Endometrium (tissue), 2 donors: ENCODE data around the gene LY6G5B.

Experiments
- FAIRE-seq: peaks from 2 replicates; lab custom pipeline; 2012; peaks lifted over from hg19 to GRCh38; lab: Jason Lieb, UNC
- donor health status: control.
- donor health status: control.

LY6G5B gene, protein sequence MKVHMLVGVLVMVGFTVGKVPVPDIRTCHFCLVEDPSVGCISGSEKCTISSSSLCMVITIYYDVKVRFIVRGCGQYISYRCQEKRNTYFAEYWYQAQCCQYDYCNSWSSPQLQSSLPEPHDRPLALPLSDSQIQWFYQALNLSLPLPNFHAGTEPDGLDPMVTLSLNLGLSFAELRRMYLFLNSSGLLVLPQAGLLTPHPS

DNA sequence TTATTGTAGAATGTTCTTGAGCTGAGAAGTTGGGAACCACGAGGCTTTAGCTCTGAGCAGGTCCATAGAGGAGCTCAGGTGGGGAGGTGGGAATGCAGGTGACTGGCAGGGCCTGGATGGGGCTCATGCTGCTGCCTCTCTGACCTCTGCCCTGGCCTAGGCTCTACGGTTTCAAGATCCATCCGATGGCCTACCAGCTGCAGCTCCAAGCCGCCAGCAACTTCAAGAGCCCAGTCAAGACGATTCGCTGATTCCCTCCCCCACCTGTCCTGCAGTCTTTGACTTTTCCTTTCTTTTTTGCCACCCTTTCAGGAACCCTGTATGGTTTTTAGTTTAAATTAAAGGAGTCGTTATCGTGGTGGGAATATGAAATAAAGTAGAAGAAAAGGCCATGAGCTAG, at the start of gene LY6G5B:
Gene LY6G5B, plus strand, starts transcription at position 301 of the 400 bp plus-strand sequence. CDS start 975 bp downstream, outside the sequence.
- no peak for FAIRE-seq

DNA sequence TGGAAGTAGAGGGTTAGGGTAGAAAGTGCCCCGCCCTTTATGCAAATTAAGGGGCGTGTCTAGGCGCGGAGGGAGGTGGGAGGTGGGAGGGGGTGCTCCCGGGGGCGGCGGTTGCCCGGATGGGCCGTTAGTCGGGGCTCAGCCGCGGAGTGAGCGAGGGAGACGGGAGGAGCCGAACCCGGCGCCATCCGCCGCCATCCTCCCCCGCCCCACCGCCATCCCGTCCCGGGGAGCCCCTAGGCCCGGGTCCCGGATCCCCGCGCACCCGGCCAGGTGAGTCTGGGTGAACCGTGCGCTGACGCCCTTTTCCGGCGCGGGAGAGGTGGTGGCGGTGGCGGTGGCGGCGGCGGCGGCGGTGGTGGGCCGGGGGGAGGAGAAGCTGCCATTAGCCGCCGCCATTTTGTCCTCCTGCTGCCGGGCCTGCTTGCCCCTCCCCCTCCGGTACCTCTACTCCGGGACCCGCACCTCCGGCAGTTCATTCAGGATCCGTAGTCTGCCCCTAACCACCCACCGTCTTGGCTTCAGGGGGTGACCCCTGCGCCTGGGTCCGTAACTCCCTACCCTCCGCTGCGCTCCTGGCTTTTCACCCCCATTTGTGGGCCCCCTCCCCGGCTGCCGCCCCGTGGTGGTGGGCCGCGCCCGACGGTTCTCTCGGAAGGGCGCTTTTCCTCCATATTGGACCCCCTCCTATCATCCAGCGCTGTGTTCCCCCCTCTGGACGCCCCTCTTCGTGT, 49.0 kb upstream of the LY6G5B start, which contains the start of gene PRRC2A:
Gene PRRC2A, plus strand, starts transcription at position 130 of the 734 bp plus-strand sequence. CDS start 2,075 bp downstream, outside the sequence.
- FAIRE-seq = no peak

DNA sequence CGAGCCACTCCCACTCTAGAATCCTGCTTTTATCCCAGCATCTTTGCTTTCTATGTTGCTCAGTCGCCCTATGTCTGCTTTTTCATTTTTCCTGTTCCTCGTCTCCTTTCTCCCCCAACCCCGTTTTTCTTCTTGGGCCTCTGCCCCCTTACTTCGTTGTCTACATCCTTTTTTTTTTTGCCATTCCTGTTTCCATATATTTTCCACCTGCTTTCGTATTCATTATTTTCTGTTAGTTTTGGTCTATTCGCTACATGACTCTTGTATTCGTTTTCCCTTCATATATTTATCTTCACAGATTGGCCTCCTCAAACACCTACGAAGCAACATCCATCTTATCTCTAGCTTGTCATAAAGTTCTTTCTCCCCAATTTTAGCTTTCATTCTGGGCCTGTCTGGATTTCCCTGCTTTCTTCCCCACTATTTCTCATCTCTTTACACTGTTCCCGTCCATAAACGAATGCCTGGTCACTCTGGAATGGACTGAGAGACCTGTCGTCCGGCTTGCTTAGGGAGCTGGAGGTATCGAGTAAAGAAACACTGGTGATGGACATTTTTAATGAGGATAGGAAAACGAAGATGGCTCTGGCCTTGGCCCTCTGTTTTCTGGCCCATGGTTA, 48.3 kb upstream of the LY6G5B start:
- FAIRE-seq = no peak

DNA sequence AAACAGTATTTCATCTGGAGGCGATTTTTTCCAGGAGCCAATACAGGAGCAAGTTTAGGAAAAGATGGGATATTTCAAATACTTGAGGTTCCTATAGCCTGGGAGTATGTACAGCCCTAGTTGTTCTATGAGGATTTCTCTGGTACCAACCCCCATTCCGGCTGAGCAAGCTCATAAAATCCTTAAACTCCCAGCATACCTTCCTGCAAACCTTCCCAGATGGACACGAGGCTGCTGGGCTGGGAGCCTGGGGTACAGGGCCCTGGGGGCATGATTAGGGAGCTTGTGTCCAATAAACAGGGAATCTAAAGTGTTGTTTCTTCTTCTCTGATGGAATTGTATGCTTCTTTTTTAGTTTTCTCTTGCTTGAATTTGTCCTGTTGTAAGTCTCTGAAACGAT, 47.8 kb upstream of the LY6G5B start:
- FAIRE-seq = no peak

DNA sequence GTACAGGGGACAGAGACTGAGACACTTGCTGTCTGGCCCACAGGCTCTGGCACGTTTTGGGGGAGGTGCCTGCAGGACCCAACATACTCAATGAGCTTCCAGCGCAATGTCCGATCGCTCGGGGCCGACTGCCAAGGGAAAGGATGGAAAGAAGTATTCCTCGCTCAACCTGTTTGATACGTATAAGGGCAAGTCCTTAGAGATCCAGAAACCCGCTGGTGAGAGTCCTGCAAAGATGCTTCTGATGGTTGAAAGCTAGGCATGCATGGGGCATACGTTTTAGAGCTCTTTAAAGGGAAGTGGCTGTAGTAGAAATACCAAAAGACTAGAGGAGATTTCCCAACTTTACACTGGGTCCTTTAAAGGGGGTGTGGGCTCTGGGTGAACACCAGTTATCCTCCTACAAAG, 47.1 kb upstream of the LY6G5B start:
- no peak for FAIRE-seq

DNA sequence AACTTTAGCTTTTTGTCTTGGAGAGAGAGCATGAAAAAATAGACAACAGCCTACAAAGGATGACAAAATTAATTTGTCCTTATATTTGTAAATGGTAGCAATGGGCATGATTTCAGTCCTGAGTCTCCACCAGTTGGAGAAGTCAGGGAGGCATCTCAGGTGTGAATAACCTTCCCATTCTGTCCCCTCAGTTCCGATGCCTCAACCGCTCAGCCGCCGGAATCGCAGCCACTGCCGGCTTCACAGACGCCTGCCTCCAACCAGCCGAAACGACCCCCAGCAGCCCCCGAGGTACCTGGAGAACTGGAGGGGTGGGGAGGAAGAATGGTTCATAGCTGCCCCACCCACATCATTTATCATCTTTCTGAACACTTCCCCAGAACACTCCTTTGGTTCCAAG, 45.7 kb upstream of the LY6G5B start:
- FAIRE-seq = no peak

DNA sequence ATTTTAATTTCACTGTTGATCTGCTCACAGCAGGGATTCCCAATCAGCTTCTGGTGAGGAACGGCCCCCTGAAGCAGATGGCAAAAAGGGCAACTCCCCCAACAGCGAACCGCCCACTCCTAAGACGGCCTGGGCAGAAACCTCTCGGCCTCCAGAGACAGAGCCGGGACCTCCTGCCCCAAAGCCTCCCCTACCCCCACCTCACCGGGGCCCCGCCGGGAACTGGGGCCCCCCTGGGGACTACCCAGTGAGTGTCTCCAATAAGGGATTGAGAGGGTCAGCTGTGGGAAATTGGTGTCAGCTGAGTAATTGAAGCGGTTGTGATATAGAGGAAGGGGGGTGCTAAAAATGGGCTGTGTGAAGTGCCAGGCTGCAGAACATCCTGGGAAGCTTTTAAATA, 42.8 kb upstream of the LY6G5B start:
- FAIRE-seq = no peak

DNA sequence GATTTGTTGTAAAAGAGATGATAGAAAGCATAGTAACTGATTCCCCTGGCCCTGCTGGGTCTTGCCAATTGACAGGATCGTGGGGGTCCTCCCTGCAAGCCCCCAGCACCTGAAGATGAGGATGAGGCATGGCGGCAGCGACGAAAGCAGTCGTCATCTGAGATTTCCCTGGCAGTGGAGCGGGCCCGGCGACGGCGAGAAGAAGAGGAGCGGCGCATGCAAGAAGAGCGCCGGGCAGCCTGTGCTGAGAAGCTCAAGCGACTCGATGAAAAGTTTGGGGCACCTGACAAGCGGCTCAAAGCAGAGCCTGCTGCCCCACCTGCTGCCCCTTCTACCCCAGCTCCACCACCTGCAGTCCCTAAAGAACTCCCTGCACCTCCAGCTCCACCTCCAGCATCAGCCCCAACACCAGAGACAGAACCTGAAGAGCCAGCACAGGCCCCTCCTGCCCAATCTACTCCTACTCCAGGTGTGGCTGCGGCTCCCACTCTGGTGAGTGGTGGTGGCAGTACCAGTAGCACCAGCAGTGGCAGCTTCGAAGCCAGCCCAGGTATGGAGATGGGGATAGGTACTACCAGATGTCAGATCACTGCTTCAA, 42.0 kb upstream of the LY6G5B start:
- no peak for FAIRE-seq

DNA sequence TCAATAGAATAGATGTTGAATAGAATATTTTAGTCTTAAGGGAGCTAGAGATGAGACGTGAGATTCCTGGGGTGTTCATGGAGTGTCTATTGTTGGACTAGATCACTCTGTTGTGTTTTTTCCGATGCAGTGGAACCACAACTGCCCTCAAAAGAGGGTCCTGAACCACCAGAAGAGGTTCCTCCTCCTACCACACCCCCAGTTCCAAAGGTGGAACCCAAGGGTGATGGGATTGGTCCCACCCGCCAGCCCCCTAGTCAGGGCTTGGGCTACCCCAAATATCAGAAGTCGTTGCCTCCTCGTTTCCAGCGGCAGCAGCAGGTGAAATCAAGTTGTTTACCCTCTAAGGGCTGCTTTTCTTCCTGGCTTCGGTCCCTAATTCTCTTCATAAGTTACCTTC, 40.8 kb upstream of the LY6G5B start:
- no peak for FAIRE-seq

DNA sequence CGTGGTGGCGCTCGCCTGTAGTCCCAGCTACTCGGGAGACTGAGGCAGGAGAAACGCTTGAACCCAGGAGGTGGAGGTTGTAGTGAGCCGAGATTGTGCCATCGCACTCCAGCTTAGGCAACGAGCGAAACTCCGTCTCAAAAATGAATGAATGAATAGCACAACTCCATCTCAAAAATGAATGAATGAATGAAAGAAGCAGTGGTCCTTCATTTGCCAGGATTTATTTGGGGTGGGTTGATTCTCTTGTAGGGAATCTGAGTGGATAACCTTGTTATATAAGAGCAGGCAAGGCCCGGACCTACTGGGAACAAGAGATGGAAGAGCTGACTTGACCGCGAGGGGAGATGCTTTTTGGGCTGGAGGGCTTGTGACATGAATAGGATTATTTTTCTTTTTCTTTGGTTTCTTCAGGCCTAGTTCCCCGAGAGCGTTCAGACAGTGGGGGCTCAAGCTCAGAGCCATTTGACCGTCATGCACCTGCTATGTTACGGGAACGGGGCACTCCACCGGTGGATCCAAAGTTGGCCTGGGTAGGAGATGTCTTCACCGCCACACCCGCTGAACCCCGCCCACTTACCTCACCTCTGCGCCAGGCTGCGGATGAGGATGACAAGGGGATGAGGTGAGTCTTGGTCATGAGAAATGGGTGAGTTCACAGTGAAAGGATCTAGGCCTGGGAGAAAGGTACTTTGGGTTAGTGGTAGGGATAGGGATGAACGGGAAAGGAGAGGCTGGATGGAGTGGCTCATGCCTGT, 39.4 kb upstream of the LY6G5B start:
- no peak for FAIRE-seq

DNA sequence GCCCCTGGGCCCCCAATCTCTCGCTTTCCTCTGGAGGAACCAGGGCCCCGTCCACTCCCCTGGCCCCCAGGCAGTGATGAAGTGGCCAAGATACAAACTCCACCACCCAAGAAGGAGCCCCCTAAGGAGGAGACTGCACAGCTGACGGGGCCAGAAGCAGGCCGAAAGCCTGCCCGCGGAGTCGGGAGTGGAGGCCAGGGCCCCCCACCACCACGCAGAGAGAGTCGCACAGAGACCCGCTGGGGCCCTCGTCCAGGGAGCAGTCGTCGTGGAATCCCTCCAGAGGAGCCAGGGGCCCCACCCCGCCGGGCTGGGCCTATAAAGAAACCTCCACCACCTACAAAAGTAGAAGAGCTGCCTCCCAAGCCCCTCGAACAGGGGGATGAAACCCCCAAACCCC, 38.6 kb upstream of the LY6G5B start:
- no peak for FAIRE-seq

DNA sequence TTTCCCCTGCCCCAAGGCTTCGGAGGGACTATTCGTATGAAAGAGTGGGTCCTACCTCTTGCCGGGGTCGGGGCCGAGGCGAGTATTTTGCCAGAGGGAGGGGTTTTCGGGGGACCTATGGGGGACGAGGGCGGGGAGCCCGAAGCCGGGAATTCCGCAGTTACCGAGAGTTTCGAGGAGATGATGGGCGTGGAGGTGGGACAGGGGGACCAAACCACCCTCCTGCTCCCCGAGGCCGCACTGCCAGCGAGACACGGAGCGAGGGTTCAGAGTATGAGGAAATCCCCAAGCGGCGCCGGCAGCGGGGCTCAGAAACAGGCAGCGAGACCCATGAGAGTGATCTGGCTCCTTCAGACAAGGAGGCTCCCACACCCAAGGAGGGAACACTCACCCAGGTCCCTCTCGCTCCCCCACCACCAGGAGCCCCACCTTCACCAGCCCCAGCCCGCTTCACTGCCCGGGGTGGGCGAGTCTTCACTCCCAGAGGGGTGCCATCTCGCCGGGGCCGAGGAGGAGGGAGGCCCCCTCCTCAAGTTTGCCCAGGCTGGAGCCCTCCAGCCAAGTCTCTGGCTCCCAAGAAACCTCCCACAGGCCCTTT, 38.0 kb upstream of the LY6G5B start:
- FAIRE-seq = no peak

DNA sequence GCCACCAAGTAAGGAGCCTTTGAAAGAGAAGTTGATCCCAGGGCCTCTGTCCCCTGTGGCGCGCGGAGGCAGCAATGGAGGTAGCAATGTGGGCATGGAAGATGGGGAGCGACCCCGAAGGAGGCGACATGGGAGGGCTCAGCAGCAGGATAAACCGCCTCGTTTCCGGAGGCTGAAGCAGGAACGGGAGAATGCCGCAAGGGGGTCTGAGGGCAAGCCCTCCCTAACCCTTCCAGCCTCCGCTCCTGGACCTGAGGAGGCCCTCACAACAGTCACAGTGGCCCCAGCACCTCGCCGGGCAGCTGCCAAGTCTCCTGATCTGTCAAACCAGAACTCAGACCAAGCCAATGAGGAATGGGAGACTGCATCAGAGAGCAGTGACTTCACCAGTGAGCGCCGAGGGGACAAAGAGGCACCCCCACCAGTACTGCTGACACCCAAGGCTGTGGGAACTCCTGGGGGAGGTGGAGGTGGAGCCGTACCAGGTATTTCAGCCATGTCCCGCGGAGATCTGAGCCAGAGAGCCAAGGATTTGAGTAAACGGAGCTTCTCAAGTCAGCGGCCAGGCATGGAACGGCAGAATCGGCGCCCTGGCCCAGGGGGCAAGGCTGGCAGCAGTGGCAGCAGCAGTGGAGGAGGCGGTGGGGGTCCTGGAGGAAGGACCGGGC, 37.4 kb upstream of the LY6G5B start:
- no peak for FAIRE-seq

DNA sequence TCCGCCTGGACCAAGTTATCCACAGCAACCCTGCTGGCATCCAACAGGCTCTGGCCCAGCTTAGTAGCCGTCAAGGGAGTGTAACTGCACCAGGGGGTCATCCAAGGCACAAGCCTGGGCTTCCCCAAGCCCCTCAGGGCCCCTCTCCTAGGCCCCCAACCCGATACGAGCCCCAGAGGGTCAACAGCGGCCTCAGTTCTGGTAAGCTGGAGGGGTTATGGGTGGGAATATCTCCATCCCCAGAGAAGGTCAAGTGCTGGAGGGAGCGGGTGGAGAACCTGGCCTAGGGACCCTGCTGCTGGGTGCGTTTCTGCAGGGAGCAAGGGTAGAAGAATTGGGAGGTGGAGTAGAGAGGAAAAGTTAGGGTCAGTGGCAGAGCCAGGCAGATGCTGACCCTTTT, 36.3 kb upstream of the LY6G5B start:
- no peak for FAIRE-seq

DNA sequence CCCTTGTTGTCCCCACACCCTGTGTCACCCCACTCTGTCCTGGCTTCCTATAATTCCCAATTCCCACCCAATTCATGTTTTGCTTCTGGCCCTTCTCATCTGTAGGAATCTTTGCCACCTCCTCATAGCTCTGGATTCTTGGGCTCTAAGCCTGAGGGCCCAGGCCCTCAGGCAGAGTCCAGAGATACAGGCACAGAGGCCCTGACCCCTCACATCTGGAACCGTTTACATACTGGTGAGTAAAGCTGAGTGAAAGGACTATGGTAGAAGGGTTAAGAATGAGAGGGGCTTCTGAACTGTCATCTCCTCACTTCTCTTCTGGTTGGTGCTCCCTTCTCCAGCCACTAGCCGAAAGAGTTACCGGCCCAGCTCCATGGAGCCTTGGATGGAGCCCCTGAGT, 35.6 kb upstream of the LY6G5B start:
- no peak for FAIRE-seq

DNA sequence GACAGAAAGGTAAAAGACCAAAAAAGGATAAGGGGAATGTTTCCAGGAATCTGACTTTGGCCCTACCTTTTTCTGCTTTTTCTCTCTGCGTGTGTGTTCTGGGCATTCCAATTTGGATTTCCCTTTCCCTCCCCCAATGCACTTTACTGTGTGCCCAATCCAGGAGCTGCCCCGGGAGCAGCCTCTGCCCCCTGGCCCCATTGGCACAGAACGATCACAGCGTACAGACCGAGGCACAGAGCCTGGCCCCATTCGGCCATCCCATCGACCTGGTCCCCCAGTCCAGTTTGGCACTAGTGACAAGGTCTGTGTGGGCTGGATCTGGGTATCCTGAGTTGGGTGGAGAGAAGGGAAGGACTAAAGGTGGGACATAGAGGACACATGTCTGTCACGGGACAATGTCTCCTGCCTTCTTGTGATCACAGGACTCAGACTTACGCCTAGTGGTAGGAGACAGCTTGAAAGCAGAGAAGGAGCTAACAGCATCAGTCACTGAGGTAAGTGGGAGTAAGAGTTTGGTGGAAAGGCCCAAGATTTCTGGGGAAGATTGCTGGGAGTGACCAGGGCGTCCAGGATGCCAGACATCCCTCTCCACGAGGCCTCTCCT, 34.7 kb upstream of the LY6G5B start:
- FAIRE-seq = no peak

DNA sequence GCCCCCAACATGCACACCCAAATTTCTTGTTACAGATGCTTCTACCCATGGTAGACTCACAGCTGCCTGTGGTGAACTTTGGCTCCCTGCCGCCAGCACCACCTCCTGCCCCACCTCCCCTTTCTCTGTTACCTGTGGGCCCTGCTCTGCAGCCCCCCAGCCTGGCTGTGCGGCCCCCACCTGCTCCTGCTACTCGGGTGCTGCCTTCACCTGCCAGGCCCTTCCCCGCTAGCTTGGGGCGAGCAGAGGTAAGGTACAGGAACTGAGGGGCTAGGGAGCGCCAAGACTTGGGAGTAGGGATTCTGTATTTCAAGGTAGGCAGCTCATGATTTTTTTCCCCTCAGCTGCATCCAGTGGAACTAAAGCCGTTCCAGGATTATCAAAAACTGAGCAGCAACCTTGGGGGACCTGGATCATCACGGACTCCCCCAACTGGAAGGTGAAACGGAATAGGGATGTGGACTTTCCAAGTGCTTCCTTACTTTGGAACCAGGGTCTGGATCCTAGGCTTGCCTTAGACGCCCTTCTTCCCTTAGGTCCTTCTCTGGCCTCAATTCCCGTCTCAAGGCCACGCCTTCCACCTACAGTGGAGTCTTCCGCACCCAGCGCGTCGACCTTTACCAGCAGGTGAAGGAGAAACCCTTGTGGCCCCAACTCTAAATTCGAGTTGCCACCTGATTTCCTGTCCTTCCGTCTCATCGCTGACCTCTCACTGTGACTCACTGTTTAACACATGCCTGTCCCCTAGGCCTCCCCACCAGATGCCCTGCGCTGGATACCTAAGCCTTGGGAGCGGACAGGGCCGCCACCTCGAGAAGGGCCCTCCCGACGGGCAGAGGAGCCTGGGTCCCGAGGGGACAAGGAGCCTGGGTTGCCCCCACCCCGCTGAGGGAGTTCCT, 32.8 kb upstream of the LY6G5B start:
- no peak for FAIRE-seq

DNA sequence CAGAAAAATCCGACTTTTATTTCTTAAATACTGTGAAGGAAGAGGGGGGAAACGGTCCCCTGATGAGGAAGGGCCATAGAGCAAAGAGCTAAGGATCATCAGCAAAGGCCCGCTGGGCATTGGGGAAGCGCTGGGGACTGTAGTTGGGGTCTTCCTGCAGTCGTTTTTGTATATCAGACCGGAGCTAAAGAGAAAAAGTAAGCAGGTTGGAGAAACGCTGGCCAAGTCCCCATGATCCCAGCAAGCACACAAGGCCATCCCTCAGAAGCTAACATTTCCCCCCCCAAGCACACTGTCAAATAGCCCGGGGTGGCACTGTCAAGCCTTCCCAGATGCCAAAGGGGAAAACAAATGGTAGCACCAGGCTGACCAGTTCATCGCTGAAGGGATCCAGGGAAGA, 30.7 kb upstream of the LY6G5B start:
- no peak for FAIRE-seq

DNA sequence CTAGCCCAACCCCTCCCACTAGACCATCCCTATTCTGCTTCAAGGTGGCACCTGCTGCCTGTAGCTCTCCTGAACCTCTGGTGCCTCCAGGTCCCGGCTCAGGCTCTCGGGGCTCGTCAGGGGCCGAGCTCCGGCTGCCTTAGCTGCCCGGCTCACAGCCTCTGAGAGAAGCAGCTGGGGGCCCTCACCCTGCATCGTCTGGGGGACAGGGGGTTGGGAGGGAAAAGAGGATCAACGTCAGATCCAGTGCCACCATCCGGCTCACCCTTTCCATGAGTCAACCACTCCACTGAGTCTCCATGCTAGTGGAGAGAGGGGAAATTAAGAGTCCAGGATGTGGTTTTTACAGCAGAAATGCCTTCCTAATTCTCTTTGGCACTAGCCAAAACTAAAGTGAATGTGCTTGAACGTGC, 30.3 kb upstream of the LY6G5B start:
- no peak for FAIRE-seq

DNA sequence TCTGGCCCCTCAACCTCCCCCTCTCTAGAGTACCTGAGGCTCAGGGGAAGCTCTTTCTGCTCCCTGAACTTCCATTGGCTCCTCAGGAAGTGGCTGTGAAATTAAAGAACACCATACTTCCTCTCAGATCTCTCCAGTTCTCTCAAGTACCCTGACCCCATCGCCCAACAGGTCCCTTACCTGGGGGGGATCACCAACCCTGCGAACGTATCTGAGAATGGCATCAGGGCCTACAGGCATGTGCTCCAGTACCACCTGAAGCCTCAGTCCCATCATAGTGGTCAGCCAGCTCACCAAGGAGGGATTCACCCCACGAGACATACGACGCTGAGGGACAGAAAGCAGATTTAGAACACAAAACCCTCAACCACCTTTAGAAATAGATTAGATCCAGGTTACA, 29.2 kb upstream of the LY6G5B start:
- no peak for FAIRE-seq
